KMS-11 (cell line): Measurements from ENCODE around the gene AKAP8L.

Experiments used
- H2AFZ ChIP-seq: fragments of 200-600 bp; sonication (generic); 2 replicates; pipeline ENCODE4 v1.6.1; 2016; ENCODE audit warnings: antibody characterized with exemption, mixed run types, low read depth
- H3K27ac ChIP-seq: fragments of 200-600 bp; sonication (generic); 2 replicates; pipeline ENCODE4 v1.6.1; 2016; ENCODE audit warnings: mild to moderate bottlenecking, mixed run types
- H3K27me3 ChIP-seq: fragments of 200-600 bp; sonication (generic); 2 replicates; pipeline ENCODE4 v1.6.1; 2017; ENCODE audit warnings: mild to moderate bottlenecking, low read depth, mixed run types, moderate library complexity; ENCODE audit not compliant: insufficient read depth
- H3K36me3 ChIP-seq: fragments of 200-600 bp; sonication (generic); 2 replicates; pipeline ENCODE4 v1.6.1; 2017; ENCODE audit warnings: mild to moderate bottlenecking, mixed run types; ENCODE audit not compliant: insufficient read depth
- H3K4me1 ChIP-seq: fragments of 200-600 bp; sonication (generic); 2 replicates; pipeline ENCODE4 v1.6.1; 2016; ENCODE audit warnings: mild to moderate bottlenecking, low read depth, mixed run types; ENCODE audit not compliant: poor library complexity, severe bottlenecking
- H3K4me2 ChIP-seq: fragments of 200-600 bp; sonication (generic); 2 replicates; pipeline ENCODE4 v1.7.0; 2016; ENCODE audit warnings: mild to moderate bottlenecking, mixed run types
- H3K4me3 ChIP-seq: fragments of 200-600 bp; sonication (generic); IDR thresholded peaks from 2 replicates; pipeline ENCODE4 v1.6.1; 2017; ENCODE audit warnings: low read depth, low read length, mixed read lengths; ENCODE audit not compliant: insufficient read depth
- H3K79me2 ChIP-seq: fragments of 200-600 bp; sonication (generic); 2 replicates; pipeline ENCODE4 v1.6.1; 2016; ENCODE audit warnings: low read depth, mixed run types; ENCODE audit not compliant: insufficient read depth
- H3K9ac ChIP-seq: fragments of 200-600 bp; sonication (generic); 2 replicates; pipeline ENCODE4 v1.6.1; 2016; ENCODE audit warnings: mild to moderate bottlenecking, mixed run types
- H4K20me1 ChIP-seq: fragments of 200-600 bp; sonication (generic); 2 replicates; pipeline ENCODE4 v1.6.1; 2016; ENCODE audit warnings: mild to moderate bottlenecking, mixed run types; ENCODE audit not compliant: insufficient read depth
- CTCF ChIP-seq: fragments of 200-600 bp; sonication (generic); conservative IDR thresholded peaks from 2 replicates; pipeline ENCODE4 v1.6.1; 2017; ENCODE audit warnings: low read depth, mild to moderate bottlenecking, antibody characterized with exemption, low read length, moderate library complexity, mixed read lengths

The AKAP8L gene

GRCh38 chr19:15431396-15432017, 12.7 kb upstream of the AKAP8L start:
- Histone ChIP-seq H3K27me3 (no peaks in the 10 kb centered on the region), H3K27ac (peak overlapping the region; percentile 54), H4K20me1 (no peaks in the 10 kb centered on the region), H3K9ac (peak overlapping the region; percentile 90), H3K4me3 (no peak overlapping the region), H3K4me2 (peak overlapping the region; percentile 81), H3K36me3 (no peaks in the 10 kb centered on the region; the same call in 1 of the 2 replicates), H2AFZ (peak overlapping the region; percentile 30; the same call in 1 of the 2 replicates), H3K79me2 (peaks cover 38% of the 10 kb centered on the region), H3K4me1 (peaks cover 13% of the 10 kb centered on the region)
- no peak for TF ChIP-seq CTCF

- peaks cover 38% of the 10 kb centered on the region for H3K79me2 ChIP-seq
- no peak overlapping the region for H3K4me3 ChIP-seq
- no peak overlapping the region for H2AFZ ChIP-seq
- no peaks in the 10 kb centered on the region for H4K20me1 ChIP-seq
- no peak overlapping the region for H3K27ac ChIP-seq
- no peaks in the 10 kb centered on the region for H3K27me3 ChIP-seq
- peaks cover 13% of the 10 kb centered on the region for H3K4me1 ChIP-seq
- H3K36me3 ChIP-seq = no peaks in the 10 kb centered on the region; the same call in 1 of the 2 replicates
- peak overlapping the region; percentile 81 for H3K4me2 ChIP-seq
- no peak overlapping the region; the same call in 1 of the 2 replicates for H3K9ac ChIP-seq
- TF ChIP-seq CTCF = no peak
Measured at GRCh38 chr19:15430526-15431120, 11.8 kb upstream of the AKAP8L start.

- Histone ChIP-seq H2AFZ (no peak overlapping the region), H3K4me1 (peaks cover 13% of the 10 kb centered on the region), H3K9ac (no peak overlapping the region), H3K4me3 (no peak overlapping the region), H3K27me3 (no peaks in the 10 kb centered on the region), H3K36me3 (no peaks in the 10 kb centered on the region; the same call in 1 of the 2 replicates), H3K4me2 (no peak overlapping the region), H3K79me2 (peaks cover 38% of the 10 kb centered on the region), H3K27ac (no peak overlapping the region), H4K20me1 (no peaks in the 10 kb centered on the region)
- no peak for TF ChIP-seq CTCF
Measured at GRCh38 chr19:15429825-15430467, 11.2 kb upstream of the AKAP8L start.

- Histone ChIP-seq H4K20me1 (no peaks in the 10 kb centered on the region), H3K27ac (no peak overlapping the region), H3K79me2 (peaks cover 38% of the 10 kb centered on the region), H3K27me3 (no peaks in the 10 kb centered on the region), H3K4me2 (no peak overlapping the region), H3K36me3 (no peaks in the 10 kb centered on the region; the same call in 1 of the 2 replicates), H3K4me3 (no peak overlapping the region), H3K4me1 (peaks cover 13% of the 10 kb centered on the region), H2AFZ (no peak overlapping the region), H3K9ac (no peak overlapping the region)
- TF ChIP-seq CTCF = no peak
Measured at GRCh38 chr19:15428956-15429824, 10.4 kb upstream of the AKAP8L start.
